CD8-positive, alpha-beta memory T cell (primary cell): Measurements from ENCODE around the gene LEP. TPM values are rescaled to one million over a fixed set of nuclear protein-coding genes. Genes with fewer than 3 reads are reported as not detected.
A peak's percentile ranks its signal among the peaks of the same experiment; 100 is the strongest.

ENCODE experiments used
- CTCF ChIA-PET: fragments of 350-600 bp; sonication (Branson Sonifier 250); formaldehyde crosslinking; loops from one replicate; lab custom pipeline; 2021; ENCODE audit warnings: antibody characterized with exemption; lab: Charles Lee
- POLR2A ChIA-PET: fragments of 350-600 bp; sonication (Branson Sonifier 250); formaldehyde crosslinking; loops from one replicate; lab custom pipeline; 2021; ENCODE audit warnings: antibody characterized with exemption; lab: Charles Lee
- DNase-seq, 5 donors: peaks; one replicate each; pipeline versions ENCODE4 v3.0.0 to v3.0.0-alpha.2; 2020 to 2022; ENCODE audit warnings: mixed read lengths in 1 of 5
- H3K27ac ChIP-seq: one replicate; pipeline ENCODE4 v1.7.0; 2013; ENCODE audit warnings: low read depth, mild to moderate bottlenecking, low read length, moderate library complexity
- H3K27me3 ChIP-seq: 2 replicates; pipeline ENCODE4 v1.7.0; 2013; ENCODE audit warnings: low read length, mild to moderate bottlenecking; ENCODE audit not compliant: insufficient read depth, poor library complexity, severe bottlenecking
- H3K36me3 ChIP-seq: 2 replicates; pipeline ENCODE4 v1.7.0; 2013; ENCODE audit warnings: mild to moderate bottlenecking, low read length, moderate library complexity; ENCODE audit not compliant: insufficient read depth
- H3K4me1 ChIP-seq: 2 replicates; pipeline ENCODE4 v1.7.0; 2013; ENCODE audit warnings: mild to moderate bottlenecking, low read length, moderate library complexity; ENCODE audit not compliant: insufficient read depth
- H3K4me3 ChIP-seq: 2 replicates; pipeline ENCODE4 v1.7.0; 2013; ENCODE audit warnings: mild to moderate bottlenecking, low read length
- H3K9me3 ChIP-seq: 2 replicates; pipeline ENCODE4 v1.7.0; 2013; ENCODE audit warnings: mild to moderate bottlenecking, low read length
- H3K27ac Mint-ChIP-seq, 8 donors: one replicate each; pipeline ENCODE4 v1.8.0; 2020 to 2021; ENCODE audit warnings: mixed read lengths in 8 of 8, mild to moderate bottlenecking in 6 of 8, inconsistent platforms in 3 of 8, moderate library complexity in 3 of 8
- H3K27me3 Mint-ChIP-seq, 2 donors: one replicate each; pipeline ENCODE4 v1.8.0; 2020 to 2021; ENCODE audit warnings: mixed read lengths in 2 of 2, mild to moderate bottlenecking in 1 of 2, moderate library complexity in 1 of 2
- H3K36me3 Mint-ChIP-seq, 3 donors: one replicate each; pipeline ENCODE4 v1.8.0; 2020 to 2021; ENCODE audit warnings: mixed read lengths in 3 of 3, inconsistent platforms in 1 of 3, mild to moderate bottlenecking in 1 of 3
- H3K4me1 Mint-ChIP-seq, 3 donors: one replicate each; pipeline ENCODE4 v1.8.0; 2020 to 2021; ENCODE audit warnings: mixed read lengths in 3 of 3, inconsistent platforms in 1 of 3, mild to moderate bottlenecking in 1 of 3
- H3K4me3 Mint-ChIP-seq, 7 donors: one replicate each; pipeline ENCODE4 v1.8.0; 2020 to 2021; ENCODE audit warnings: mixed read lengths in 7 of 7, mild to moderate bottlenecking in 6 of 7, moderate library complexity in 4 of 7, inconsistent platforms in 2 of 7
- H3K9me3 Mint-ChIP-seq, 5 donors: one replicate each; pipeline ENCODE4 v1.8.0; 2020 to 2022; ENCODE audit warnings: mixed read lengths in 5 of 5, mild to moderate bottlenecking in 3 of 5, moderate library complexity in 2 of 5, inconsistent platforms in 1 of 5
- polyA plus RNA-seq: library from polyadenylated mRNA; unstranded; fragments of 300-500 nt; fragmentation: Illumina TruSeq; gene quantifications from one replicate; pipeline ENCODE4 v1.2.3, GENCODE V29; 2021
- total RNA-seq, 2 experiments: library from RNA; stranded (reverse); gene quantifications; one replicate each; pipeline ENCODE4 v1.2.3, GENCODE V29; 2021

LEP gene
- total and polyA plus RNA-seq, 3 experiments from 2014 or later: not detected

GRCh38 chr7:128215281-128215680, 25.8 kb upstream of the LEP start:
- Histone ChIP-seq H3K9me3 (no peaks in the 10 kb centered on the region), H3K27me3 (no peaks in the 10 kb centered on the region), H3K4me3 (no peak overlapping the region), H3K36me3 (no peaks in the 10 kb centered on the region), H3K27ac (no peak overlapping the region), H3K4me1 (no peaks in the 10 kb centered on the region)
- peaks cover 3 to 21% of the 10 kb centered on the region in 2 donors for H3K27me3 Mint-ChIP-seq
- H3K4me1 Mint-ChIP-seq: no peaks in the 10 kb centered on the region
- ChIA-PET POLR2A (no interaction called here), CTCF (interaction anchor here (1.3 kb wide), 1 partner anchor 80 kb away, joined by 3 read pairs; no protein-coding TSS in a partner anchor)
- no peaks in the 10 kb centered on the region for H3K9me3 Mint-ChIP-seq
- H3K36me3 Mint-ChIP-seq: no peaks in the 10 kb centered on the region
- H3K4me3 Mint-ChIP-seq: no peak overlapping the region
- DNase-seq: no peak
- H3K27ac Mint-ChIP-seq: peak overlapping the region in 1 of 8 donors; percentile 11

- Histone ChIP-seq H3K36me3 (no peaks in the 10 kb centered on the region), H3K27ac (no peak overlapping the region), H3K4me3 (no peak overlapping the region), H3K4me1 (no peaks in the 10 kb centered on the region), H3K9me3 (no peaks in the 10 kb centered on the region), H3K27me3 (no peaks in the 10 kb centered on the region)
- ChIA-PET POLR2A (no interaction called here), CTCF (interaction anchor here (1.3 kb wide), 1 partner anchor 80 kb away, joined by 3 read pairs; no protein-coding TSS in a partner anchor)
- Mint-ChIP-seq H3K9me3 (no peaks in the 10 kb centered on the region), H3K27ac (no peak overlapping the region), H3K4me1 (no peaks in the 10 kb centered on the region), H3K4me3 (no peak overlapping the region), H3K27me3 (peaks cover 2 to 21% of the 10 kb centered on the region in 2 donors), H3K36me3 (no peaks in the 10 kb centered on the region)
- DNase-seq: no peak
Observed at GRCh38 chr7:128215739-128216138, 25.3 kb upstream of the LEP start.

- no peak overlapping the region for H3K4me3 Mint-ChIP-seq
- CTCF ChIA-PET: interaction anchor here (2.4 kb wide), 1 partner anchor 7 kb away, joined by 12 read pairs; no protein-coding TSS in a partner anchor
- H3K9me3 Mint-ChIP-seq: no peaks in the 10 kb centered on the region
- no peaks in the 10 kb centered on the region for H3K27me3 ChIP-seq
- POLR2A ChIA-PET: no interaction called here
- H3K4me3 ChIP-seq: no peak overlapping the region
- no peak overlapping the region for H3K27ac Mint-ChIP-seq
- no peaks in the 10 kb centered on the region for H3K4me1 Mint-ChIP-seq
- no peaks in the 10 kb centered on the region for H3K4me1 ChIP-seq
- H3K27ac ChIP-seq: no peak overlapping the region
- H3K36me3 ChIP-seq: no peaks in the 10 kb centered on the region
- no peaks in the 10 kb centered on the region for H3K36me3 Mint-ChIP-seq
- H3K27me3 Mint-ChIP-seq: peaks cover 2 to 21% of the 10 kb centered on the region in 2 donors
- H3K9me3 ChIP-seq: no peaks in the 10 kb centered on the region
- no peak for DNase-seq
Observed at GRCh38 chr7:128217030-128217805, 23.9 kb upstream of the LEP start.

- no peaks in the 10 kb centered on the region for H3K36me3 Mint-ChIP-seq
- H3K27ac Mint-ChIP-seq: peak overlapping the region in 1 of 8 donors; percentile 77
- DNase-seq: no peak
- no peaks in the 10 kb centered on the region for H3K36me3 ChIP-seq
- peaks cover 0 to 5% (median 4%) of the 10 kb centered on the region in 3 donors for H3K4me1 Mint-ChIP-seq
- H3K4me3 Mint-ChIP-seq: no peak overlapping the region
- ChIA-PET CTCF (interaction anchor here (2.4 kb wide), 1 partner anchor 8 kb away, joined by 12 read pairs; no protein-coding TSS in a partner anchor), POLR2A (no interaction called here)
- no peaks in the 10 kb centered on the region for H3K27me3 ChIP-seq
- peaks cover 3 to 18% of the 10 kb centered on the region in 2 donors for H3K27me3 Mint-ChIP-seq
- no peak overlapping the region for H3K4me3 ChIP-seq
- no peaks in the 10 kb centered on the region for H3K9me3 Mint-ChIP-seq
- H3K27ac ChIP-seq: no peak overlapping the region
- H3K4me1 ChIP-seq: no peaks in the 10 kb centered on the region
- H3K9me3 ChIP-seq: no peaks in the 10 kb centered on the region
Observed at GRCh38 chr7:128217967-128218652, 23.0 kb upstream of the LEP start.

- no peaks in the 10 kb centered on the region for H3K36me3 ChIP-seq
- H3K4me3 ChIP-seq: no peak overlapping the region
- CTCF ChIA-PET: interaction anchor here (2.4 kb wide), 1 partner anchor 10 kb away, joined by 12 read pairs; no protein-coding TSS in a partner anchor
- H3K4me3 Mint-ChIP-seq: no peak overlapping the region
- H3K27me3 Mint-ChIP-seq: peaks cover 3 to 16% of the 10 kb centered on the region in 2 donors
- no peaks in the 10 kb centered on the region for H3K4me1 ChIP-seq
- H3K9me3 ChIP-seq: no peaks in the 10 kb centered on the region
- H3K36me3 Mint-ChIP-seq: no peaks in the 10 kb centered on the region
- DNase-seq: no peak
- POLR2A ChIA-PET: no interaction called here
- no peaks in the 10 kb centered on the region for H3K9me3 Mint-ChIP-seq
- peaks cover 0 to 6% (median 6%) of the 10 kb centered on the region in 3 donors for H3K4me1 Mint-ChIP-seq
- H3K27ac Mint-ChIP-seq: peak overlapping the region in 2 of 8 donors; percentile 29 to 61
- no peaks in the 10 kb centered on the region for H3K27me3 ChIP-seq
- no peak overlapping the region for H3K27ac ChIP-seq
Observed at GRCh38 chr7:128219636-128220035, 21.4 kb upstream of the LEP start.

GRCh38 chr7:128221929-128222403, 19.1 kb upstream of the LEP start:
- no peaks in the 10 kb centered on the region for H3K4me1 ChIP-seq
- Mint-ChIP-seq H3K27me3 (peaks cover 5 to 13% of the 10 kb centered on the region in 2 donors), H3K9me3 (no peaks in the 10 kb centered on the region), H3K4me3 (no peak overlapping the region), H3K27ac (no peak overlapping the region), H3K4me1 (peaks cover 0 to 6% (median 6%) of the 10 kb centered on the region in 3 donors), H3K36me3 (no peaks in the 10 kb centered on the region)
- ChIA-PET POLR2A (no interaction called here), CTCF (interaction anchor here (1.4 kb wide), 2 partner anchors 12 to 100 kb away, joined by 4 to 5 read pairs; no protein-coding TSS in a partner anchor)
- DNase-seq: no peak
- no peak overlapping the region for H3K27ac ChIP-seq
- no peaks in the 10 kb centered on the region for H3K27me3 ChIP-seq
- no peaks in the 10 kb centered on the region for H3K9me3 ChIP-seq
- H3K4me3 ChIP-seq: no peak overlapping the region
- no peaks in the 10 kb centered on the region for H3K36me3 ChIP-seq

GRCh38 chr7:128226132-128226980, 14.7 kb upstream of the LEP start:
- peaks cover 0 to 6% (median 6%) of the 10 kb centered on the region in 3 donors for H3K4me1 Mint-ChIP-seq
- H3K9me3 ChIP-seq: no peaks in the 10 kb centered on the region
- peaks cover 14 to 25% of the 10 kb centered on the region in 2 donors for H3K27me3 Mint-ChIP-seq
- no peak overlapping the region for H3K4me3 Mint-ChIP-seq
- no peak overlapping the region for H3K27ac ChIP-seq
- no peak overlapping the region for H3K4me3 ChIP-seq
- no peak for DNase-seq
- no peaks in the 10 kb centered on the region for H3K27me3 ChIP-seq
- no peaks in the 10 kb centered on the region for H3K4me1 ChIP-seq
- CTCF ChIA-PET: no interaction called here
- no peaks in the 10 kb centered on the region for H3K36me3 ChIP-seq
- H3K36me3 Mint-ChIP-seq: no peaks in the 10 kb centered on the region
- no peaks in the 10 kb centered on the region for H3K9me3 Mint-ChIP-seq
- no peak overlapping the region for H3K27ac Mint-ChIP-seq
- POLR2A ChIA-PET: no interaction called here
